ENCODE data around the gene TCEA3.
A peak's percentile ranks its signal among the peaks of the same experiment; 100 is the strongest.

Gene TCEA3

GRCh38 chr1:23420778-23421177 lies 3.8 kb downstream of the TCEA3 start:
- no peak for DNase-seq

GRCh38 chr1:23419180-23419579 lies 5.4 kb downstream of the TCEA3 start:
- no peak for DNase-seq

GRCh38 chr1:23417570-23417969 lies 7.0 kb downstream of the TCEA3 start:
- no peak for DNase-seq

- no peak for DNase-seq
Measured at GRCh38 chr1:23416964-23417363, 7.6 kb downstream of the TCEA3 start.

GRCh38 chr1:23408797-23409290 lies 15.7 kb downstream of the TCEA3 start:
- no peak for DNase-seq

GRCh38 chr1:23407016-23407630 lies 17.4 kb downstream of the TCEA3 start:
- no peak for DNase-seq

- DNase-seq = no peak
Measured at GRCh38 chr1:23405946-23406345, 18.6 kb downstream of the TCEA3 start.

GRCh38 chr1:23403735-23404486 lies 20.6 kb downstream of the TCEA3 start:
- peak; percentile 78 to 86 for DNase-seq

- no peak for DNase-seq
Measured at GRCh38 chr1:23403355-23403734, 21.2 kb downstream of the TCEA3 start.

- DNase-seq = no peak
Measured at GRCh38 chr1:23403038-23403336, 21.6 kb downstream of the TCEA3 start.

GRCh38 chr1:23402286-23403037 lies 22.1 kb downstream of the TCEA3 start:
- DNase-seq = no peak

GRCh38 chr1:23401313-23401712 lies 23.2 kb downstream of the TCEA3 start:
- no peak for DNase-seq

- DNase-seq = no peak
Measured at GRCh38 chr1:23400324-23401114, 24.0 kb downstream of the TCEA3 start.

GRCh38 chr1:23399229-23399628 lies 25.3 kb downstream of the TCEA3 start:
- DNase-seq = no peak

GRCh38 chr1:23397908-23398307 lies 26.6 kb downstream of the TCEA3 start:
- no peak for DNase-seq

GRCh38 chr1:23396380-23396779 lies 28.2 kb downstream of the TCEA3 start:
- DNase-seq = no peak

GRCh38 chr1:23395849-23396248 lies 28.7 kb downstream of the TCEA3 start:
- no peak for DNase-seq

GRCh38 chr1:23395154-23395724 lies 29.3 kb downstream of the TCEA3 start:
- DNase-seq = no peak

GRCh38 chr1:23394684-23395083 lies 29.9 kb downstream of the TCEA3 start:
- DNase-seq = no peak

- DNase-seq = no peak
Measured at GRCh38 chr1:23394181-23394580, 30.4 kb downstream of the TCEA3 start.

- DNase-seq = no peak
Measured at GRCh38 chr1:23393706-23394105, 30.8 kb downstream of the TCEA3 start.

GRCh38 chr1:23392125-23392855 lies 32.3 kb downstream of the TCEA3 start:
- no peak for DNase-seq

Data from activated CD4-positive, alpha-beta T cell treated with anti-CD3 and anti-CD28 coated beads, Interleukin-2, amount 50 U/mL, for 4 hours (primary cell).